Left colon (tissue), 2 donors: ENCODE data around the gene GNAI2. TPM values are rescaled to one million over a fixed set of nuclear protein-coding genes. Genes with fewer than 3 reads are reported as not detected.
"Not testable (repeated sequence)": the region's sequence is repeated elsewhere in the genome, so short reads cannot be mapped to it uniquely, and the experiment has no call there.

Experiments
- ATAC-seq: fragments of 200-7000 bp; cut with Tn5 transposase; one replicate; pipeline ENCODE4 v1.9.1; 2020; ENCODE audit warnings: mild to moderate bottlenecking, moderate library complexity
- DNase-seq, 2 donors: peaks; one replicate each; pipeline ENCODE4 v3.0.0-alpha.2; 2020
- intact Hi-C, 2 donors: fragments of 100-400 bp; cut with DNase I in 1 of 2; cut with micrococcal nuclease in 1 of 2; formaldehyde crosslinking; loops; one replicate each; pipeline versions ENCODE4 v1.11.2 to v1.14.0; 2022; cut with DNase I, micrococcal nuclease
- total RNA-seq, 2 donors: library from RNA; stranded (reverse); fragmentation: NEBNext Ultra II Directional; extraction: Animal tissue kit (Norgen Biotek cat#: 25700); gene quantifications; one replicate each; pipeline ENCODE4 v1.2.1, GENCODE V29; 2021
- donor health status: DM: no; HTN: no; CAD: no.
- donor health status: DM: yes; HTN: yes; CAD: no.

GNAI2 gene
- total RNA-seq, 2 donors from 2014 or later = 46.1 to 81.3 TPM

DNA sequence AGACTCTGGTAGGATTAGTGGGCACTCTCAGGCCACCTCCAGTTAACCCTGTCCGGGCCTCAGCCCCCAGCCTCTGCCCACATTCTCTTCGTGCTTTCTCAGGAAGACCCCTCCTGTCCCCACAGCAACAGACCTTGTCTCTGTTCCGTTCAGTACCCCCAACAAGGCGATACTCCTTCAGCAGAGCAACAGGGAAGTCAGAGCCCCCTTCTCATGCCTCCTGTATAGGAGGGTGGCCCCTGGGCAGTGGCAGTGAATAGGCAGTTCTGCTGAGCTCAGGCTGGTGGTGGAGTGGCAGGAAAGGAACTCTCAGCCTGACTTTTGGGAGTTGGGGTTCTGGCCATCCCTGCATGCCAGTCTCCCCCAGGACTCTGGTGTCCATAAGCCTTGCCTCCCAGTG lies 33.5 kb downstream of the GNAI2 start:
- ATAC-seq (no peak), DNase-seq (no peak)
- intact Hi-C loops = no loop called here

DNA sequence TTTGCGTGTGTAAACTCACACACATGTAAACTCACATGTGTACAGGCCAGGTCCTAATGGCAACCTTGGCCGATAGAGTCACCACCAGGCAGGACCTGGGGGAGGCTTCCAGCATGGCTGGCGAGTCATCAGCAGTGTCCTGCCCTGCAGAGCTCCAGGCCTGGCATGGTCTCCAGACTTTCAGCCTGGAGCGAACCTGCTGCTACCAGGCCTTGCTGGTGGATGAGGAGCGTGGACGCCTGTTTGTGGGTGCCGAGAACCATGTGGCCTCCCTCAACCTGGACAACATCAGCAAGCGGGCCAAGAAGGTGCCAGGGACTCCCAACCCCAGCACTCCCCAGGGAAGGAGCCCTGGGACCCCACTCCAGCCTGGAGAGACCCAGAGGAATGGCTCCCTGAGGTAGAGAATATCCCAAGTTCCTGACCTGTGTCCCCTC lies 34.0 kb downstream of the GNAI2 start:
- DNase-seq (no peak), ATAC-seq (no peak)
- intact Hi-C loops = loop anchor here (5.0 to 10.0 kb wide), 2 partner anchors 75 to 78 kb away; partner anchors contain the start of gene GNAT1 (in 2 of the 2)

DNA sequence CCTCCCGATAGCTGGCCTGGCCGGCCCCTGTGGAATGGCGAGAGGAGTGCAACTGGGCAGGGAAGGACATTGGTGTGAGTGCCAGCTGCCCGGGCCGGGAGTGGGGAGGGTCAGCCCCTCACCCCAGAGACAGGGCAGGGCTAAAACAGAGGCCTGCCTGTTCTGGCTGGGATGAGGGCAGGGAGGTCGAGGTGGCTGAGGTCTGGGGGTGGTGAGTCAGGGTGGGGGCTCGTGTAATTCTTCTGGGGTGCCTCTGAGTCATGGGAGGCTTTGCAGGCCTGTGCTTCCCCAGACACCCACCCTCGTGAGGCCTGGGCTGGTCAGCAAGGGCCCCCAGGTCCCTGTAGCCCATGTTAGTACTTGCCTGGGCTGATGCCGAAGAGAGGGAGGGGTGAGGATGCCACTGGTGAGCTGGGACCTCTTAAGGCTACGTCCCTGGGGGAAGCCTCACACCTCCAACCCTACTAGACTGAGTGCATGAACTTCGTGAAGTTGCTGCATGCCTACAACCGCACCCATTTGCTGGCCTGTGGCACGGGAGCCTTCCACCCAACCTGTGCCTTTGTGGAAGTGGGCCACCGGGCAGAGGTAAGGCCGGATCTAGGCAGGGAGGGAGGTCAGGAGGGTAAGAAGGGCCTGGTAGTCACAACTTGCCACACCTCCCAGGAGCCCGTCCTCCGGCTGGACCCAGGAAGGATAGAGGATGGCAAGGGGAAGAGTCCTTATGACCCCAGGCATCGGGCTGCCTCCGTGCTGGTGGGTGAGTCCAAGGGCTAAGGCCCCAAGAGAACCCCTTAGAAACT lies 34.6 kb downstream of the GNAI2 start:
- no peak for DNase-seq
- intact Hi-C loops = loop anchor here (5.0 to 10.0 kb wide), 2 partner anchors 76 to 78 kb away; partner anchors contain the start of gene GNAT1 (in 2 of the 2)
- ATAC-seq = no peak

DNA sequence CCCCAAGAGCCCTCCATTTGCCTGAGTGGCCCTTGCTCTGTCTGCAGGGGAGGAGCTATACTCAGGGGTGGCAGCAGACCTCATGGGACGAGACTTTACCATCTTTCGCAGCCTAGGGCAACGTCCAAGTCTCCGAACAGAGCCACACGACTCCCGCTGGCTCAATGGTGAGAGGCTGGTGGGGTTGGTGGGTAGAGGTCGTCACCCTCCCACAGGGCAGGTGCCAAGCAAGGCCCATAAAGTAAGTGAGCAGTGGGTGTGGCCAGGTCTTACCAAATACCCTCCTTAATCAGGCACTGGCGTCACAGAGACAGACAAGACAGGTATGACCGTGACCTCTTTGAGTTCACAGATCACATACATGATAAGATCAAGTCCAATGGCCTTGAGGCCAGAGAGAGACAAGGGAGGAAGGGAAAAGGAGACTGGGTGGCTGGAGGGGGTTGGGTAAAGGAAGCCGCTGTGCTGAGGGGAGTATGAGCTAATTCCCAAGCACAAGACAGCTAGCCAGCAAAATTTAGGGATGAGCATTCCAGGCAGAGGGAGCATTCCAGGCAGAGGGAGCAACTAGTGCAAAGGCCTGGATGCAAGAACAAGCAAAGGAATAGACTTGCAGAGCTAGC lies 35.4 kb downstream of the GNAI2 start:
- DNase-seq (no peak), ATAC-seq (peak; percentile 9)
- intact Hi-C loops = loop anchor here (5.0 to 10.0 kb wide), 2 partner anchors 77 to 79 kb away; partner anchors contain the start of gene GNAT1 (in 2 of the 2)

DNA sequence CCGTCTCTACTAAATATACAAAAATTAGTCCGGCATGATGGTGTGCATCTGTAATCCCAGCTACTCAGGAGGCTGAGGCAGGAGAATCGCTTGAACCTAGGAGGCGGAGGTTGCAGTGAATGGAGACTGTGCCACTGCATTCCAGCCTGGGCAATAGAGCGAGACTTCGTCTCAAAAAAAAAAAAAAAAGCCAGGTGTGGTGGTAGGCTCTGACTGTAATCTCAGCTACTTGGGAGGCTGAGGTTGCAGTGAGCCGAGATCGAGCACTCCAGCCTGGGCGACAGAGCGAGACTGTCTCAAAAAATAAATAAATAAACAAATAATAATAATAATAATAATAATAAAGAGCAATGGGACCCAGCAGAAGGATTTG lies 36.5 kb downstream of the GNAI2 start:
- DNase-seq, ATAC-seq: not testable (repeated sequence)
- intact Hi-C loops = loop anchor here (2.0 to 10.0 kb wide), 3 partner anchors 46 to 80 kb away; partner anchors contain the start of gene GNAT1 (in 2 of the 2)

DNA sequence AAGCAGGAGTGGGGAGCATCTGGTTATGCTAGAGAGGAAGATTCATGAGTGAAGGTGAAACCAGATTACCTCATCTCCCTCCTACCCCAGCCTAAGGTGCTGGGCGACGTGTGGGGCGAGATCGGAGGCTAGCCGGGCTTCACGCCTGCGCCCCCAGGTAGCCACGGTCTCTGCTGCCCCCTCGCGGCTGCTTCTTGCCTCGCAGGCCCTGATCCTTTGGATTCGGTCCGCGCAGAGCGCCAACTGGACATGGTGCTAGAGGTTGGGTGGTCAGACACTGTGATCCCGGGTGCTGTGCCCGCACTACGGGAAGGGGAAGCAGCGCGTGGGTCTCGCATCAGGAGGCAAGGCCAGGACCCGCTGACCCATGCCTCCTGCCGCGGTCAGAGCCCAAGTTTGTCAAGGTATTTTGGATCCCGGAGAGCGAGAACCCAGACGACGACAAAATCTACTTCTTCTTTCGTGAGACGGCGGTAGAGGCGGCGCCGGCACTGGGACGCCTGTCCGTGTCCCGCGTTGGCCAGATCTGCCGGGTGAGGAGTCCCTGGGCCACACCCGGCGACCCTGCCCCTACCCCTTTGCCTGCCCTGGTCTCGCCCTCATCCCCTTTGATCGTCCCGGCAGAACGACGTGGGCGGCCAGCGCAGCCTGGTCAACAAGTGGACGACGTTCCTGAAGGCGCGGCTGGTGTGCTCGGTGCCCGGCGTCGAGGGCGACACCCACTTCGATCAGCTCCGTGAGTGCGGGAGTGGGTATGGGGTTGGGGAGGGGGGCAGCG lies 37.1 kb downstream of the GNAI2 start:
- peak; percentile 43 for ATAC-seq
- intact Hi-C loops = loop anchor here (2.0 to 10.0 kb wide), 3 partner anchors 46 to 81 kb away; partner anchors contain the start of gene GNAT1 (in 2 of the 2)
- peak; percentile 73 to 90 for DNase-seq

DNA sequence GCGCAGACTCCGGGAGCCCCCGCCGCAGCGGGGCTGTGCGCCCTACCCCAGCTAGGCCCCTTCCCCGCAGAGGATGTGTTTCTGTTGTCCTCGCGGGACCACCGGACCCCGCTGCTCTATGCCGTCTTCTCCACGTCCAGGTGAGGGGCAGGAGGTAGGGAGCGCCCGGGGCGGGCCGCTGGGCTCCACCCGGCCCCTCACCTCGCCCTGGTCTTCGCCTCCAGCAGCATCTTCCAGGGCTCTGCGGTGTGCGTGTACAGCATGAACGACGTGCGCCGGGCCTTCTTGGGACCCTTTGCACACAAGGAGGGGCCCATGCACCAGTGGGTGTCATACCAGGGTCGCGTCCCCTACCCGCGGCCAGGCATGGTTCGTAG lies 37.7 kb downstream of the GNAI2 start:
- DNase-seq (no peak), ATAC-seq (no peak)
- intact Hi-C loops = loop anchor here (2.0 to 10.0 kb wide), 3 partner anchors 47 to 81 kb away; partner anchors contain the start of gene GNAT1 (in 2 of the 2)

DNA sequence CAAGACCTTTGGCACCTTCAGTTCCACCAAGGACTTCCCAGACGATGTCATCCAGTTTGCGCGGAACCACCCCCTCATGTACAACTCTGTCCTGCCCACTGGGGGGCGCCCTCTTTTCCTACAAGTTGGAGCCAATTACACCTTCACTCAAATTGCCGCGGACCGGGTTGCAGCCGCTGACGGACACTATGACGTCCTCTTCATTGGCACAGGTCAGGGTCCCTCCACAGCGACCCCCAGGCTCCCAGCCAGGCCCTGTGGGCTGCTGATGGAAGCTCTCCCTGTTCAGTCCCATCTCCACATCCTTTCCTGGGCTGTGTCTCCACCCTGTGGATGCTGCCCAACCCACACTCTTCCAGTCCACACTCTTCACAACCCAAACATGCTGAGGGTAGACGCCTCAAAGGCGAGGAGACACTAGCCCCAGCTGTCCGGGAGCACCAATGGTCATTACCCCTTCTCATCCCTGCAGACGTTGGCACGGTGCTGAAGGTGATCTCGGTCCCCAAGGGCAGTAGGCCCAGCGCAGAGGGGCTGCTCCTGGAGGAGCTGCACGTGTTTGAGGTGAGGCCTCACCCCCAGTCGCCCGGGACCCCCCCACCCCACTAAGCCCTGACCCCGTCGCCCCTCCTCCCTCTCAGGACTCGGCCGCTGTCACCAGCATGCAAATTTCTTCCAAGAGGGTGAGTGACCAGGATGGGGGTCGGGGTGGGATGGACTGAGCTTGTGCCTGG lies 38.5 kb downstream of the GNAI2 start:
- DNase-seq (peak; percentile 68 to 77), ATAC-seq (peak; percentile 43)
- intact Hi-C loops = loop anchor here (5.0 to 10.0 kb wide), 2 partner anchors 80 to 82 kb away; partner anchors contain the start of gene GNAT1 (in 2 of the 2)

DNA sequence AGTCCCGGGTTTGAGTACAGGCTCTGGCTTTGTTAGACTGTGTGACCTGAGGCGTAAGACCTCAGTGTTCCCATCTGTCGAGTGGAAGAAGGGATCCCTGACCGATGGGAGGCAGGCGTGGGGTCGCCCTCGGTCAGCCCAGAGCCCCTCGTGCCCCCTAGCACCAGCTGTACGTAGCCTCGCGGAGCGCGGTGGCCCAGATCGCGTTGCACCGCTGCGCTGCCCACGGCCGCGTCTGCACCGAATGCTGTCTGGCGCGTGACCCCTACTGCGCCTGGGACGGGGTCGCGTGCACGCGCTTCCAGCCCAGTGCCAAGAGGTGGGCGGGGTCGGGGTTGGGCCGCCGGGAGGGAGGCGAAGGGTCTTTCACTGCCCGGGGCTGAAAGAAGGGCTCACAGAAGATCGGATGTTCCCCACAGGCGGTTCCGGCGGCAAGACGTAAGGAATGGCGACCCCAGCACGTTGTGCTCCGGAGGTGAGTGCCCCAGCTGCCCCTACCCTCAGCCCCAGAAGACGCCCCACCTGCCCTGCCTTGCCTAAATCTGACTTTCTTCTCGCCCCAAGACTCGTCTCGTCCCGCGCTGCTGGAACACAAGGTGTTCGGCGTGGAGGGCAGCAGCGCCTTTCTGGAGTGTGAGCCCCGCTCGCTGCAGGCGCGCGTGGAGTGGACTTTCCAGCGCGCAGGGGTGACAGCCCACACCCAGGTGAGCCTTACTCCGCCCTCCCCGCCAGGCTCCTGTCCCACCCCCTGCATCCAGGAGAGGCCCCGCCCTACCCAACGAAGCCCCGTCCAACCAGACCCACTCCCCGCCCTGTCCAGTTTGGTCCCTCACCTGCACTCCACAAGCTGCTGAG lies 39.4 kb downstream of the GNAI2 start:
- intact Hi-C loops = loop anchor here in 1 of 2 donors (10.0 kb wide), 1 partner anchor 81 kb away; the partner anchor contains the start of gene GNAT1
- DNase-seq = peak in 1 of 2 donors; percentile 13
- no peak for ATAC-seq

DNA sequence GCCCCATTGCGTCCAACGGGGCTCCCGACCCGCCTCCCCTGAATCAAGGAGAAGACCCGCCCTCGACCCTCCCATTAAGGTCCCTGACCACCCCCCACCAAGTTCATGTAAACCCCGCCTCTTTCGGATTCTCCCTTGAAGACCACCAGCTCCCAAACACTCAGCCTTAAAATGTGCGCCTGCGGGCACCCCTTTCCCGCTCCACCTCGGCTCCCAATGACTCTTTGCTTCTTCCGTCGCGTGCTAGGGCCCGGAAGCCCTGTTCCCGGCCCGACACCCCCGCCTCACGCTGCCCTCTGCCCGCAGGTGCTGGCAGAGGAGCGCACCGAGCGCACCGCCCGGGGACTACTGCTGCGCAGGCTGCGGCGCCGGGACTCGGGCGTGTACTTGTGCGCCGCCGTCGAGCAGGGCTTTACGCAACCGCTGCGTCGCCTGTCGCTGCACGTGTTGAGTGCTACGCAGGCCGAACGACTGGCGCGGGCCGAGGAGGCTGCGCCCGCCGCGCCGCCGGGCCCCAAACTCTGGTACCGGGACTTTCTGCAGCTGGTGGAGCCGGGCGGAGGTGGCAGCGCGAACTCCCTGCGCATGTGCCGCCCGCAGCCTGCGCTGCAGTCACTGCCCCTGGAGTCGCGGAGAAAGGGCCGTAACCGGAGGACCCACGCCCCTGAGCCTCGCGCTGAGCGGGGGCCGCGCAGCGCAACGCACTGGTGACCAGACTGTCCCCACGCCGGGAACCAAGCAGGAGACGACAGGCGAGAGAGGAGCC lies 40.2 kb downstream of the GNAI2 start:
- no peak for ATAC-seq
- intact Hi-C loops = loop anchor here in 1 of 2 donors (10.0 kb wide), 1 partner anchor 81 kb away; the partner anchor contains the start of gene GNAT1

DNA sequence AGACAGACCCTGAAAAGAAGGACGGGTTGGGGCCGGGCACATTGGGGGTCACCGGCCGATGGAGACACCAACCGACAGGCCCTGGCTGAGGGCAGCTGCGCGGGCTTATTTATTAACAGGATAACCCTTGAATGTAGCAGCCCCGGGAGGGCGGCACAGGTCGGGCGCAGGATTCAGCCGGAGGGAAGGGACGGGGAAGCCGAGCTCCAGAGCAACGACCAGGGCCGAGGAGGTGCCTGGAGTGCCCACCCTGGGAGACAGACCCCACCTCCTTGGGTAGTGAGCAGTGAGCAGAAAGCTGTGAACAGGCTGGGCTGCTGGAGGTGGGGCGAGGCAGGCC lies 40.7 kb downstream of the GNAI2 start:
- ATAC-seq (no peak), DNase-seq (peak in 1 of 2 donors; percentile 11)
- intact Hi-C loops = loop anchor here in 1 of 2 donors (10.0 kb wide), 1 partner anchor 82 kb away; the partner anchor contains the start of gene GNAT1

More for the DNA sequence above, 40.2 kb downstream of the GNAI2 start:
- peak in 1 of 2 donors; percentile 13 for DNase-seq

DNA sequence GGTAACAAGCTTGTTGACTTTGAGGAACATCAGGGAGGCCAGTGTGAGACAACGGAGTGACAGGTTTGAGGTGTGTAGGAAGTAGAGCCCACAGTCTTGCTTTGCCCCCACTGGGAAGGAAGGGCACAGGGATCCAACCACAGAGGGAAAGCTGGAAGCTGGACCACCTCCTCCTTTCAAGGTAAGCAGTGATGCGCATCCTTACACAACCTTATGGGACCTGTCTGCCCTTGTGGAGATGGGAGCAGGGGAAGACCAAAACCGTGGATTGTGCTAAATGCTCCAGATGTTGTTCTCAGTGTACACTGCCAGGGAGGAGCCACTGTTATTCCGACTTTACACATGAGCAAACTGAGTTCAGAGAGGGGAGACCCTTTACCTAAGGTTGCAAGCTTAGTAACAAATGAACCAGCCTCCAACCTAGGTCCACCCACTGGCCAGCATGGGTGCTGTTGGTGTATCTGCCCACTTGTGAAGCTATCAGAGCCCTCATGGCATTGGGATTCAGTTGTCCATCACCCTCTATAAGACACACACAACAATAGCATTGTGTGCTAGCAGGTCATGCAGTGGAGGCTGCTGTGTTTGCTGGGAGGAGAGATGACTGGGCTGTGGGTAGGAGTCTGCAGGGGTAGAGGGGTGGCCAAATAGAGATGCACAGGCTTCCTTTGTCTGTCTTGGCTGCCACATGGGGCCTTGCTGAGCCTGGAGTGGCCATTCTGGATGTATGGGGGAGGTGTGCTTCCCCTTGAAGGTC lies 42.3 kb downstream of the GNAI2 start:
- DNase-seq (no peak), ATAC-seq (peak; percentile 1)
- intact Hi-C loops = loop anchor here in 1 of 2 donors (10.0 kb wide), 1 partner anchor 84 kb away; the partner anchor contains the start of gene GNAT1

DNA sequence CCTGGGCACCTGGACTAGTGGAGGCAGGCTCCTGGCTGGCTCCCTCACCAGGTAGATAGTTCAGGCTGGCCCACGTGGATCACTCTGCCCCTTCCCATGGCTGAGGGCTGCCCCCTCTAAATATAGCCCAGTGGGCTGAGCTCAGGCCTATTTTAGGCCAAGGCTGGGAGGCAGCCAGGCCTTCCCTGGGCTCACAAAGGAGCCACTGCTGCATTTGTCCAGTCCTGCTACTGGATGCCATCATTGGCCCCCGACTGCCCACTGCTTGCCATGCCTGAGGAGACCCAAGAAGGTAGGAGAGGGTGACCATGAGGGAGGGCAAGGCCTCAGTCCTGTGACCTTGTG lies 42.8 kb downstream of the GNAI2 start, which contains the start of gene LSMEM2:
LSMEM2 (plus strand) TSS at position 208 of the 345 bp plus-strand sequence; CDS start at position 235, 27 bp downstream.
- intact Hi-C loops = loop anchor here in 1 of 2 donors (10.0 kb wide), 1 partner anchor 84 kb away; the partner anchor contains the start of gene GNAT1
- DNase-seq (no peak), ATAC-seq (peak; percentile 5)

DNA sequence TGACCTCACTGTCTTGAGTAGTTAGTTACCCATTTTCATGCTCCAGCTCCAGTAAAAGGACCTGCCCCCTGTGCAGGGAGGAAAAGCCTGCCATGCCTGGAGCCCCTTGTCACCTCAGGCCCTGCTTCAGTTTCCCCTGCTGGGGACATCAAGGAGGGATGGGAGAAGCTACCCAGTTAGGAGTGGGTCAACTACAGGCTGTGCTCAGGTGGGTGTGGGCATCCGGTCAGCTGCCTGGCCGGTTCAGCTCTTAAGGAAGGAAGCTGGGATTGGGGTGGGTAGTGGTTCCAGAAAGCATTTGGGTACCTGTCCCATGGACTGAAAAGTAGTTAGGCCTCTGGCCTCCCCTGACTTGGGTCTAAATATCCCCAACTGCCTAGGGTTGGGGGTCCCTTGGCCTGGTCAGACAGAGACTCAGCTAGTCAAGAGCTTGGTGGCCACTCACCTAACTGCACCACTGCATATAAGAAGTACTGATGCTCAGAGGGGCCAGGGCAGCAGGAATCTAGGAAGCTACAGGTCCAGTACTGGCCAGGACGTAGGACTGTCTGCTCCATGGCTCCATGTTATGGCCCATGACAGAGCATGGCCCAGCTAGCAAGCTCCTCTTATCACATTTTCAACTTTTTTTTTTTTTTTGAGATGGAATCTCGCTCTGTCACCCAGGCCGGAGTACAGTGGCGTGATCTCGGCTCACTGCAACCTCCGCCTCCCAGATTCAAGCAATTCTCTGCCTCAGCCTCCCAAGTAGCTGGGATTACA lies 43.4 kb downstream of the GNAI2 start:
- ATAC-seq (peak; percentile 5), DNase-seq (no peak)
- intact Hi-C loops = loop anchor here in 1 of 2 donors (10.0 kb wide), 1 partner anchor 85 kb away; the partner anchor contains the start of gene GNAT1

DNA sequence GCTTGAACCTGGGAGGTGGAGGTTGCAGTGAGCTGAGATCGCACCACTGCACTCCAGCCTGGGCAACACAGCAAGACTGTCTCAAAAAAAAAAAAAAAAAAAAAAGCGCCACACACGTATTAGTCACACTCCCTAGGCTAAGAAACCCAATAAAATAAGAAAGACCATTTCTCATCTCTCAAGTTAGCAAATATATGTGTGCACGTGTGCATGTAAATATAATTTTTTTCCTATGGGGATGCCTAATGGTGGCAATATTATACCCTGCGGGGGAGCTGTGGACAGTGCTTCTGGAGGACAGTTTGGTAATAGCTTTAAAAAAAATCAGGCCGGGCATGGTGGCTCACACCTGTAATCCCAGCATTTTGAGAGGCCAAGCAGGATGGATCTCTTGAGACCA lies 48.1 kb downstream of the GNAI2 start:
- intact Hi-C loops, ATAC-seq, DNase-seq: not testable (repeated sequence)
